MCF 10A (cell line): ENCODE measurements around the gene APOBEC3B. TPM values are rescaled to one million over a fixed set of nuclear protein-coding genes. Genes with fewer than 3 reads are reported as not detected.

Experiments used
- BruUV-seq: library from RNA; stranded (reverse); fragments of 400-500 nt; replicated peaks from 2 replicates; lab custom pipeline; 2021; lab: Mats Ljungman, UMichigan
- CTCF ChIA-PET: fragments of 300-600 bp; sonication (Branson Sonifier 250); formaldehyde crosslinking; extraction: SDS; loops from one replicate; lab custom pipeline; 2021; ENCODE audit warnings: antibody characterized with exemption, inconsistent platforms; lab: Yijun Ruan, JAX
- POLR2A ChIA-PET: fragments of 300-600, 350-650 bp; sonication (Branson Sonifier 250); formaldehyde crosslinking; extraction: SDS; loops from one replicate; lab custom pipeline; 2020; ENCODE audit warnings: antibody characterized with exemption, inconsistent platforms; lab: Yijun Ruan, JAX
- DNase-seq: peaks from one replicate; pipeline ENCODE4 v3.0.0-alpha.2; 2018; ENCODE audit not compliant: unreplicated experiment
- H3K27ac Mint-ChIP-seq: one replicate; pipeline ENCODE4 v1.8.0; 2022; ENCODE audit warnings: mild to moderate bottlenecking, low read depth, mixed read lengths; ENCODE audit not compliant: unreplicated experiment
- H3K27me3 Mint-ChIP-seq: one replicate; pipeline ENCODE4 v1.8.0; 2022; ENCODE audit warnings: mixed read lengths; ENCODE audit not compliant: insufficient read depth, unreplicated experiment
- H3K36me3 Mint-ChIP-seq: one replicate; pipeline ENCODE4 v1.8.0; 2022; ENCODE audit warnings: mild to moderate bottlenecking, moderate library complexity, mixed read lengths; ENCODE audit not compliant: insufficient read depth, unreplicated experiment
- H3K4me1 Mint-ChIP-seq: one replicate; pipeline ENCODE4 v1.8.0; 2022; ENCODE audit warnings: mixed read lengths; ENCODE audit not compliant: insufficient read depth, unreplicated experiment
- H3K4me3 Mint-ChIP-seq: one replicate; pipeline ENCODE4 v1.8.0; 2022; ENCODE audit warnings: mild to moderate bottlenecking, moderate library complexity, mixed read lengths; ENCODE audit not compliant: unreplicated experiment
- H3K9me3 Mint-ChIP-seq: one replicate; pipeline ENCODE4 v1.8.0; 2022; ENCODE audit warnings: mixed read lengths; ENCODE audit not compliant: unreplicated experiment
- intact Hi-C: fragments of 100-400 bp; cut with micrococcal nuclease; formaldehyde crosslinking; loops from 2 replicates; pipeline ENCODE4 v1.14.1; 2022
- total RNA-seq: library from RNA; stranded (reverse); gene quantifications from 2 replicates; pipeline ENCODE4 v1.2.3, GENCODE V29; 2022
- TF ChIP-seq, protein P1 (sequence below): fragments of 200-600 bp; IDR thresholded peaks from one replicate; pipeline ENCODE4 v1.8.0; 2022; ENCODE audit warnings: antibody characterized with exemption, mild to moderate bottlenecking; ENCODE audit not compliant: unreplicated experiment

Gene APOBEC3B
- total RNA-seq, 1 experiment from 2014 or later = 1.1 TPM

DNA sequence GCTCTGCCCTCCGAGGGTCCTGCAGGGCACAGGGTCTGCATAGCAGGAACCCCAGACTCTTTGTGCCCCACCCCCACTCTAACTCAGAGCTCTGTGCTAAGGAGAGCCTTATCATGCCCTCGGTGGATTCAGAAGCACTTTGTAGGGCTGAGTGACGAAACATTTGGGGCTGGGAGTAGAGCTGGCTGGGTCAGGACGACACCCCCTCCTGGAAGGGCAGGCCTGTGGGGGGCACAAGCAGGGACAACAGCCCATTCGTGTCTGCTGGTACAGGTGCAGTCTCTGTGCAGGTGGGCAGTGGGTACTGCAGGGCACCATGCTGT is 15.8 kb upstream of the APOBEC3B start:
- ChIA-PET POLR2A (interaction anchor here (0.6 kb wide), 2 partner anchors 27 to 37 kb away, joined by 3 read pairs; no protein-coding TSS in a partner anchor), CTCF (interaction anchor here (0.6 to 0.9 kb wide), 2 partner anchors 97 to 116 kb away, joined by 3 to 4 read pairs; no protein-coding TSS in a partner anchor)
- Mint-ChIP-seq H3K4me1 (peaks cover 6% of the 10 kb centered on the region), H3K27ac (no peak overlapping the region), H3K36me3 (no peaks in the 10 kb centered on the region), H3K4me3 (no peak overlapping the region), H3K27me3 (peaks cover 56% of the 10 kb centered on the region), H3K9me3 (no peaks in the 10 kb centered on the region)
- no TSS peak for BruUV-seq
- intact Hi-C loops = no loop called here
- TF ChIP-seq, protein P1, sequence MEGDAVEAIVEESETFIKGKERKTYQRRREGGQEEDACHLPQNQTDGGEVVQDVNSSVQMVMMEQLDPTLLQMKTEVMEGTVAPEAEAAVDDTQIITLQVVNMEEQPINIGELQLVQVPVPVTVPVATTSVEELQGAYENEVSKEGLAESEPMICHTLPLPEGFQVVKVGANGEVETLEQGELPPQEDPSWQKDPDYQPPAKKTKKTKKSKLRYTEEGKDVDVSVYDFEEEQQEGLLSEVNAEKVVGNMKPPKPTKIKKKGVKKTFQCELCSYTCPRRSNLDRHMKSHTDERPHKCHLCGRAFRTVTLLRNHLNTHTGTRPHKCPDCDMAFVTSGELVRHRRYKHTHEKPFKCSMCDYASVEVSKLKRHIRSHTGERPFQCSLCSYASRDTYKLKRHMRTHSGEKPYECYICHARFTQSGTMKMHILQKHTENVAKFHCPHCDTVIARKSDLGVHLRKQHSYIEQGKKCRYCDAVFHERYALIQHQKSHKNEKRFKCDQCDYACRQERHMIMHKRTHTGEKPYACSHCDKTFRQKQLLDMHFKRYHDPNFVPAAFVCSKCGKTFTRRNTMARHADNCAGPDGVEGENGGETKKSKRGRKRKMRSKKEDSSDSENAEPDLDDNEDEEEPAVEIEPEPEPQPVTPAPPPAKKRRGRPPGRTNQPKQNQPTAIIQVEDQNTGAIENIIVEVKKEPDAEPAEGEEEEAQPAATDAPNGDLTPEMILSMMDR = no peak
- no peak for DNase-seq

DNA sequence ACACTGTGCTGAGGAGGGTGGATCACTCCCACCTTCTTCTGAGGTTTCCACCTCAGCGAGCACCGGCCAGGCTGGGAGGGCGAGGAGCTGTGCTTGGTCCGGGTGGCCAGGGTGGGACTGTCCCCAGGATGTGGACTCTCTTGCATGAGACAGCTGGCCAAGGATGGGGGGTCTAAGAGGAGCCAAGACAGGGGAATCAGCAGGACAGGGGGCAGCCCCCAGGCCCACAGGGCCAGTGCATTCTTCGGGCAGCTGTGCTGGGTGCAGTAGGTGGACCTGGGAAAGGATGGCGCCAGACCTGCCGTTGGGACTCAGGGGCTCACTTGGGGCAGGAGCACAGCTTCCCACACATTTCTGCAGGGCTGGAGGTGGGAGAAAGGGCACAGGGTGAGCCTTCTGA is 15.2 kb upstream of the APOBEC3B start:
- Mint-ChIP-seq H3K4me3 (no peak overlapping the region), H3K36me3 (no peaks in the 10 kb centered on the region), H3K4me1 (peaks cover 6% of the 10 kb centered on the region), H3K27me3 (peaks cover 62% of the 10 kb centered on the region), H3K27ac (no peak overlapping the region), H3K9me3 (no peaks in the 10 kb centered on the region)
- CTCF ChIA-PET = no interaction called here
- no TSS peak for BruUV-seq
- DNase-seq = no peak
- intact Hi-C loops = no loop called here
- TF ChIP-seq, protein P1 = no peak
- POLR2A ChIA-PET = no interaction called here

DNA sequence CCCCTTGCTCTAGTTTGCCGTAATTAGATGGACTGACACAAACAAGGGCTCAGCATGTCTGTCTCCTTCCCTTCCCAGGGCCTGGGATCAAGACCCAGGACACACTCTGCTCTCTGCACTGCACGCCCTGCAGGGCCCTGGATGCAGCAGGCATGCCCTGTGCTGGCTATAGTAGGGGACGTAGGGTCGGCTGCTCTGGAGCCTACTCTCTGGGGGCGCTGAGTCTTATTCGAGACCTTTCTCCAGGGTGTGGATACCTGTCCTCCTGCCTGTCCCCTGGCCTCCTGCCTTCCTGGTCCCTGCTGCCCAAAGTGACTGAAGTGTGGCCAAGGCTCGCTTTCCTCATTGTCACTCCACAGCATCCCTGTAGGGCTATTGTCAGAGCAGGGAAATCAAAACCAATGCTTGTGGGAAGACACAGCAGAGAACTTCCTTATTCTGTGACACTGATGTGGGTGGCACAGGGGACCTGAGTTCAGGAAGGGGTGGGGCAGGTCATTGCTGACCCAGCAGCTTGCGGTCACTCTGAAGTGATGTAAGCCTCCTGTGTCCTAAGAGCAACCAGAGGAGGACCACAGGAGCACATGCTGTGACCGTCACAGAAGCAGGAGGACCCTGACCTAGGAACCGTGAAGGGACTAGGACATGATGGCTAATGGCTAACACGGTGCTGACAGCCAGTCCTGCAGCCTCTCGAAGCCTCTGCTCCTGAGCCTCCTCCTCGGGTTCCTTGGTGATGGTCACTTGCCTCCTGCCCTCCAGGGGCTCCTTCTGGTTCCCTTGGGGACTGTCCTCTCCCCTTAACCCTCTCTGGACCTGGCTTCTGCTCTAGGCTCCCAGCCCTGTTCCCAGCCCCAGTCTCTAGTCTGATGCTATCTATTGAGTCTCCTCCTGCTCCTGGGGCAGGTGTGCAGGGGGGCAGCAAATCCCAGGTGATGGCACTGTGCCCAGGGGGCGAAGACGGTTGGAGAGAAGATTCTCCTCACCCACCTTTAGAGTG is 14.4 kb upstream of the APOBEC3B start:
- no peak for DNase-seq
- Mint-ChIP-seq H3K4me1 (peaks cover 6% of the 10 kb centered on the region), H3K27me3 (peaks cover 67% of the 10 kb centered on the region), H3K36me3 (no peaks in the 10 kb centered on the region), H3K4me3 (no peak overlapping the region), H3K9me3 (no peaks in the 10 kb centered on the region), H3K27ac (no peak overlapping the region)
- no TSS peak for BruUV-seq
- TF ChIP-seq, protein P1 = no peak
- POLR2A ChIA-PET = no interaction called here
- CTCF ChIA-PET = no interaction called here
- intact Hi-C loops = no loop called here

DNA sequence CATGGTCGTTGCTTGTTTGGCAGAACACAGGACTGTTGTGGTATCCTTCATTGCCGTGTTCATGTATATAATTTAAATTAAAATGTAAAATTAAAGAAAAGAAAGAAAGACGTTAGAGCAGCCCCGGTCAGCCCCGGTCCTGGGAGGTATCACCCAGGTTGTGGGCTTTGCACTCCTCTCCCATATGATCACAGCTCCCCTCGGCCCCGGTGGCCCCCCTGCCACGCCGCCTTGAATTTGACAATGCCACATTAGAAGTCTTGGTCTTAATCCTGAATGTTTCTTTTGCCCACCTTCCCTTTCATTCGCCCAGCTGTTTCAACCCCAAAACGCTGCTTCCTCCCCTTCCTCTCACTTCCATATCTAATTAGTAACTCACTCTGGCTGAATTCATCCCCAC is 13.3 kb upstream of the APOBEC3B start:
- BruUV-seq = no TSS peak
- H3K36me3 Mint-ChIP-seq = no peaks in the 10 kb centered on the region
- no peak overlapping the region for H3K4me3 Mint-ChIP-seq
- no peak overlapping the region for H3K27ac Mint-ChIP-seq
- H3K4me1 Mint-ChIP-seq = peaks cover 3% of the 10 kb centered on the region
- ChIA-PET CTCF (interaction anchor here (1.4 kb wide), 1 partner anchor 149 kb away, joined by 3 read pairs; no protein-coding TSS in a partner anchor), POLR2A (no interaction called here)
- TF ChIP-seq, protein P1 = no peak
- no peak for DNase-seq
- intact Hi-C loops = no loop called here
- peaks cover 67% of the 10 kb centered on the region for H3K27me3 Mint-ChIP-seq
- no peaks in the 10 kb centered on the region for H3K9me3 Mint-ChIP-seq
